ENCODE data around the gene S100A2. TPM values are rescaled to one million over a fixed set of nuclear protein-coding genes. Genes with fewer than 3 reads are reported as not detected.

Gene S100A2
- total RNA-seq, 4 donors from 2014 or later = 14.7 TPM; not detected in 3

DNA sequence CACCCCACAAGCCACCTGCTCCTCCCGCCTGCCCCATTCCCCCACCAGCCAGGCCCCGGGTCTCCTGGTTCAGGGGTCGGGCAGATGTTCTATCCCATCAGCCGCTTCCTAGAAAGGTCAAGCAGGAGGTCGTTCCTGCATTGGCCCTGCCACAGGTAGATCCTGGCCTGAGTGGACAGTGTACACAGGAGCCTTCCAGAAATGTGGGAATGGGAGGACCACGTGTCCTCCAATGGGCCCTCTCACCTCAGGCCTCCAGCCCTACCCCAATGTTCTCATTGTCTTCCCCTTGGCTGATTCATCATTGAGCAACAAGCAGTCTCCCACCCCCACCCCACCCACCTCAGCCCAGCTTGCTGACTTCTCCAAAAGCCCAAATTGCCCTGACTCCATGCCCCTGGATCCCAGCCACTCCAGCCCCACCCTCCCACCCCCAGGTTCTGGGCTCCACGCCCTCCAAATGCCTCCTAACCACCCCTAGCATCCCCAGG is 45.2 kb upstream of the S100A2 start:
- Histone ChIP-seq H3K27ac (peak overlapping the region; percentile 82 to 88 (median 84)), H3K9me3 (no peaks in the 10 kb centered on the region), H3K27me3 (no peaks in the 10 kb centered on the region), H3K4me1 (peaks cover 21 to 25% of the 10 kb centered on the region in 2 donors), H3K36me3 (peaks cover 0 to 14% of the 10 kb centered on the region in 2 donors), H3K4me3 (no peak overlapping the region)
- TF ChIP-seq, protein P1, sequence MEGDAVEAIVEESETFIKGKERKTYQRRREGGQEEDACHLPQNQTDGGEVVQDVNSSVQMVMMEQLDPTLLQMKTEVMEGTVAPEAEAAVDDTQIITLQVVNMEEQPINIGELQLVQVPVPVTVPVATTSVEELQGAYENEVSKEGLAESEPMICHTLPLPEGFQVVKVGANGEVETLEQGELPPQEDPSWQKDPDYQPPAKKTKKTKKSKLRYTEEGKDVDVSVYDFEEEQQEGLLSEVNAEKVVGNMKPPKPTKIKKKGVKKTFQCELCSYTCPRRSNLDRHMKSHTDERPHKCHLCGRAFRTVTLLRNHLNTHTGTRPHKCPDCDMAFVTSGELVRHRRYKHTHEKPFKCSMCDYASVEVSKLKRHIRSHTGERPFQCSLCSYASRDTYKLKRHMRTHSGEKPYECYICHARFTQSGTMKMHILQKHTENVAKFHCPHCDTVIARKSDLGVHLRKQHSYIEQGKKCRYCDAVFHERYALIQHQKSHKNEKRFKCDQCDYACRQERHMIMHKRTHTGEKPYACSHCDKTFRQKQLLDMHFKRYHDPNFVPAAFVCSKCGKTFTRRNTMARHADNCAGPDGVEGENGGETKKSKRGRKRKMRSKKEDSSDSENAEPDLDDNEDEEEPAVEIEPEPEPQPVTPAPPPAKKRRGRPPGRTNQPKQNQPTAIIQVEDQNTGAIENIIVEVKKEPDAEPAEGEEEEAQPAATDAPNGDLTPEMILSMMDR (IDR thresholded peaks at IDR 0.05 in 4 of 5, conservative IDR thresholded peaks at IDR 0.05 in 1 of 5) = no peak
- TF ChIP-seq POLR2A (IDR thresholded peaks at IDR 0.05) = no peak
- in situ Hi-C loops (cut with MboI; ENCODE audit: low sequenced_read_pairs in 4 of 4) = no loop called here
- DNase-seq (no peak), ATAC-seq (no peak)
- intact Hi-C loops (cut with DNase I; ENCODE audit: low total_unique reads) = loop anchor here (5.0 kb wide), 1 partner anchor 786 kb away; no protein-coding TSS in a partner anchor

DNA sequence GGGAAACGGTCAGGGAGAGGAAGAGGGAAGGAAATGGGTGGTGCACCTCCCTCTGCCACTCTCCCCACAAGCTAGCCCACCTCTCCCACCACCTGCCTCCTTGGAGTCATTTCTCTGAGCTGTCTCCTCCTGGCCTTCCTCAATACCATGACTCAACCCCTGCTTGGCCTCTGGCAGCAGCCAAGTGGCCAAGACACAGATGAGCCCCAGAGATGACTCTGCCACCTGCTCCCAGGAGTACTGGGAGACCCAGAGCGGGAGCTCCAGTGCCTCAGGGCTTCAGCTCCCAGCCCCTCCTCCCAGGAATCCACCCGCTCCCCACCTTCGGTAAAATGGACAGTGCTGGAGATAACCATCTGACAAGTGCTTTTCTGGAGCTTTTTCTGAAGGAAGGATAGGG is 44.7 kb upstream of the S100A2 start:
- Histone ChIP-seq H3K27ac (peak overlapping the region; percentile 82 to 88 (median 84)), H3K36me3 (peaks cover 0 to 14% of the 10 kb centered on the region in 2 donors), H3K27me3 (no peaks in the 10 kb centered on the region), H3K4me3 (no peak overlapping the region), H3K4me1 (peaks cover 21 to 25% of the 10 kb centered on the region in 2 donors), H3K9me3 (no peaks in the 10 kb centered on the region)
- no peak for TF ChIP-seq POLR2A (IDR thresholded peaks at IDR 0.05)
- TF ChIP-seq, protein P1 (IDR thresholded peaks at IDR 0.05 in 4 of 5, conservative IDR thresholded peaks at IDR 0.05 in 1 of 5) = no peak
- peak in 1 of 2 donors; percentile 36 for ATAC-seq
- intact Hi-C loops (cut with DNase I; ENCODE audit: low total_unique reads) = loop anchor here (5.0 kb wide), 1 partner anchor 787 kb away; no protein-coding TSS in a partner anchor
- DNase-seq = no peak
- in situ Hi-C loops (cut with MboI; ENCODE audit: low sequenced_read_pairs in 4 of 4) = no loop called here

DNA sequence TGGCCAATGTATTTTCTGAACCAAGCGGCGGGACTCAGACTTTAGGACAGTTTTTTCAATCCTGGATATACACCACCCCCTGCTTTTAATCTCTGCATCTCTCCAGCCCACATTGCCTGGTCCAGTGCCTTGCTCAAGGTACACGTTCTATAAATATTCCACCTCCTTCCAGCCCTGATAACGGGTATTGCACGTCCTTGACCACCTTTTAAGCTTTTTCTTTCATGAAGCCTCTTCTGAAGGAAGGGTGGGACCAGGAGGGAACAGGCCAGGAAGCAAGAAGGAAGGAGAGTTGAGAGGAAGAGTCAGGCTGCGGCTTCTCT is 43.9 kb upstream of the S100A2 start:
- TF ChIP-seq, protein P1 (IDR thresholded peaks at IDR 0.05 in 4 of 5, conservative IDR thresholded peaks at IDR 0.05 in 1 of 5) = no peak
- TF ChIP-seq POLR2A (IDR thresholded peaks at IDR 0.05) = no peak
- DNase-seq (no peak), ATAC-seq (no peak)
- peak overlapping the region; percentile 82 to 88 (median 84) for H3K27ac ChIP-seq
- H3K27me3 ChIP-seq = no peaks in the 10 kb centered on the region
- in situ Hi-C loops (cut with MboI; ENCODE audit: low sequenced_read_pairs in 4 of 4) (no loop called here), intact Hi-C loops (cut with DNase I; ENCODE audit: low total_unique reads) (no loop called here)
- no peaks in the 10 kb centered on the region for H3K9me3 ChIP-seq
- peaks cover 0 to 14% of the 10 kb centered on the region in 2 donors for H3K36me3 ChIP-seq
- peak overlapping the region in 1 of 4 donors; percentile 51 for H3K4me3 ChIP-seq
- peaks cover 21 to 25% of the 10 kb centered on the region in 2 donors for H3K4me1 ChIP-seq

DNA sequence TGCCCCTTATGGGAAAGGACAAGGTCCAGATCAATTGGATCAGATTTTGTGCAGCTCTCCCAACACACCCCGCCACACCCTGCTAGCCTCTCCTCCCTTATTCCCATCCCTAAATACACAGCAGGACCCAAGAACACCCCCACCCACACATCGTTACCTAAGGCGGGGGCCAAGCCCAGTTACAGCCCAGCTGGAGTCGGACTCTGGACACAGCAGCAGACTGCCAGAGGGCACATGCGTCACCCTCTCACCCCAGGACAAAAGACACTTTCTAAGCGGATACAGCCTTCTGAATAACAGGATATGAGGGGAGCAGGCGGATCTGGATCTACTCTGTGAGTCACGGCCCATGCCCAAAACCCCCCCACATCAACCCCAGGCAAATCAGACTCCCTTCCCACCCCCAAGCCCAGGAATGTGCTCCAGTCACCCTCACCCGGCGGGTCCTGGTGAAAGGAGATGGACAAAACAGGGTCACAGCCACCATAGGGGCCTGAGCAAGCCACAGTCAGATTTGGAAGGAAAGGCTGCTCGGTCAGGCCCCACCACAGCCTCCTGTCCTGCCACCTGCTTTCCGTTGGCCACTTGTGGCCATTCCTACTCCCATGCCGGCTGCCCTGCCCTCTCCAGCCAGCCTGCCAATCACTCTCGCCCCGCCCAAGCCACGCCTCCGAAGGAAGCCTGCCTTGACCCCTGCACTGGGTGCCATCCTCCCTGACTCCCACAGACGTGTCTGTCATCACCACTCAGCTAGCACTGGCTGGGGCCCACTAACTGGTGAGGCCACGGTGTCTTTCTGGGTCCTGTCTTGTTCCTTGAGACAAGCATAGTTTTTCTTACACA is 43.3 kb upstream of the S100A2 start:
- ATAC-seq (peak; percentile 61 to 71), DNase-seq (peak; percentile 46 to 79)
- Histone ChIP-seq H3K4me3 (peak overlapping the region; percentile 43 to 51 (median 45)), H3K36me3 (peaks cover 0 to 14% of the 10 kb centered on the region in 2 donors), H3K27ac (peak overlapping the region; percentile 82 to 88 (median 84)), H3K27me3 (no peaks in the 10 kb centered on the region), H3K4me1 (peaks cover 21 to 25% of the 10 kb centered on the region in 2 donors), H3K9me3 (no peaks in the 10 kb centered on the region)
- intact Hi-C loops (cut with DNase I; ENCODE audit: low total_unique reads) = no loop called here
- peak; percentile 45 to 74 for TF ChIP-seq POLR2A (IDR thresholded peaks at IDR 0.05)
- TF ChIP-seq, protein P1 (IDR thresholded peaks at IDR 0.05 in 4 of 5, conservative IDR thresholded peaks at IDR 0.05 in 1 of 5) = no peak
- in situ Hi-C loops (cut with MboI; ENCODE audit: low sequenced_read_pairs in 4 of 4) = no loop called here
